CD14-positive monocyte (primary cell): ENCODE results near the gene GPX7. TPM values are rescaled to one million over a fixed set of nuclear protein-coding genes. Genes with fewer than 3 reads are reported as not detected.

ENCODE experiments used
- DNase-seq, 3 donors: peaks; one replicate each; pipeline ENCODE4 v3.0.0-alpha.2; 2011 to 2022
- H2AFZ ChIP-seq: 2 replicates; pipeline ENCODE4 v1.6.0; 2012; ENCODE audit warnings: mild to moderate bottlenecking, low read depth, low read length, inconsistent platforms; ENCODE audit not compliant: insufficient read depth, poor library complexity, severe bottlenecking
- H3K27ac ChIP-seq, 2 donors: 1 replicate in 1 of 2; 2 replicates in 1 of 2; pipeline ENCODE4 v1.5.1; 2012 to 2013; ENCODE audit warnings: low read length in 2 of 2, control low read depth in 1 of 2, inconsistent platforms in 1 of 2, low read depth in 1 of 2, mild to moderate bottlenecking in 1 of 2
- H3K27me3 ChIP-seq, 2 donors: one replicate each; pipeline versions ENCODE4 v1.6.0 to v1.6.1; 2011 to 2013; ENCODE audit warnings: low read length in 2 of 2; ENCODE audit not compliant: control insufficient read depth in 2 of 2, insufficient read depth in 2 of 2
- H3K36me3 ChIP-seq, 2 donors: replicated peaks in 1 of 2; 1 replicate in 1 of 2; 2 replicates in 1 of 2; pipeline versions ENCODE4 v1.5.1 to v1.6.1; 2012 to 2013; ENCODE audit warnings: low read length in 2 of 2, control low read depth in 1 of 2, inconsistent platforms in 1 of 2, mild to moderate bottlenecking in 1 of 2; ENCODE audit not compliant: insufficient read depth in 2 of 2, control insufficient read depth in 1 of 2
- H3K4me1 ChIP-seq, 2 donors: 1 replicate in 1 of 2; 2 replicates in 1 of 2; pipeline versions ENCODE4 v1.5.1 to v1.6.1; 2012 to 2013; ENCODE audit warnings: low read length in 2 of 2, control low read depth in 1 of 2, inconsistent platforms in 1 of 2, mild to moderate bottlenecking in 1 of 2, moderate library complexity in 1 of 2; ENCODE audit not compliant: insufficient read depth in 2 of 2, control insufficient read depth in 1 of 2
- H3K4me2 ChIP-seq: replicated peaks from 2 replicates; pipeline ENCODE3; 2012; ENCODE audit warnings: low read length, moderate library complexity, mild to moderate bottlenecking; ENCODE audit not compliant: poor library complexity, severe bottlenecking; ENCODE audit errors: extremely low read depth
- H3K4me3 ChIP-seq, 3 experiments: fragments of 200-600 bp in 1 of 3; sonication (generic) in 1 of 3; replicated peaks in 1 of 3; 1 replicate in 2 of 3; 2 replicates in 1 of 3; pipeline ENCODE4 v1.5.1; 2011 to 2013; ENCODE audit warnings: low read length in 3 of 3, mild to moderate bottlenecking in 3 of 3, control low read depth in 2 of 3, low read depth in 2 of 3, inconsistent platforms in 1 of 3, moderate library complexity in 1 of 3
- H3K79me2 ChIP-seq: 2 replicates; pipeline ENCODE4 v1.6.0; 2012; ENCODE audit warnings: mild to moderate bottlenecking, control low read depth, inconsistent platforms, low read length, moderate library complexity; ENCODE audit not compliant: insufficient read depth
- H3K9ac ChIP-seq: 2 replicates; pipeline ENCODE4 v1.6.0; 2017; ENCODE audit warnings: low read length, mild to moderate bottlenecking; ENCODE audit not compliant: insufficient read depth, poor library complexity, severe bottlenecking
- H3K9me3 ChIP-seq, 2 donors: replicated peaks in 1 of 2; 1 replicate in 1 of 2; 2 replicates in 1 of 2; pipeline versions ENCODE4 v1.5.1 to v1.6.1; 2012 to 2013; ENCODE audit warnings: low read length in 2 of 2, control low read depth in 1 of 2; ENCODE audit not compliant: control insufficient read depth in 1 of 2, insufficient read depth in 1 of 2
- H4K20me1 ChIP-seq: 2 replicates; pipeline ENCODE4 v1.6.0; 2012; ENCODE audit warnings: mild to moderate bottlenecking, low read length, control low read depth, moderate library complexity; ENCODE audit not compliant: insufficient read depth
- H3K27ac Mint-ChIP-seq, 7 donors: one replicate each; pipeline ENCODE4 v1.8.0; 2020; ENCODE audit warnings: mild to moderate bottlenecking in 7 of 7, mixed read lengths in 7 of 7, moderate library complexity in 6 of 7, inconsistent platforms in 2 of 7
- H3K27me3 Mint-ChIP-seq, 3 donors: one replicate each; pipeline ENCODE4 v1.8.0; 2021 to 2022; ENCODE audit warnings: low read depth in 3 of 3, mild to moderate bottlenecking in 3 of 3, mixed read lengths in 3 of 3, moderate library complexity in 3 of 3, inconsistent platforms in 1 of 3
- H3K36me3 Mint-ChIP-seq, 2 donors: one replicate each; pipeline ENCODE4 v1.8.0; 2020; ENCODE audit warnings: mixed read lengths in 2 of 2, inconsistent platforms in 1 of 2, mild to moderate bottlenecking in 1 of 2
- H3K4me1 Mint-ChIP-seq: one replicate; pipeline ENCODE4 v1.8.0; 2020; ENCODE audit warnings: mild to moderate bottlenecking, mixed read lengths
- H3K4me3 Mint-ChIP-seq, 2 donors: one replicate each; pipeline ENCODE4 v1.8.0; 2020; ENCODE audit warnings: mild to moderate bottlenecking in 2 of 2, mixed read lengths in 2 of 2, moderate library complexity in 1 of 2
- H3K9me3 Mint-ChIP-seq, 7 donors: one replicate each; pipeline ENCODE4 v1.8.0; 2020 to 2022; ENCODE audit warnings: mixed read lengths in 7 of 7, mild to moderate bottlenecking in 6 of 7, moderate library complexity in 6 of 7, inconsistent platforms in 2 of 7
- WGBS: methylation state at CpG from one replicate; pipeline ENCODE4 v1.1.5; 2013; ENCODE audit warnings: missing lambda C conversion rate; ENCODE audit not compliant: insufficient coverage; 5-methylcytosine and 5-hydroxymethylcytosine counted together
- intact Hi-C, 2 donors: fragments of 100-400 bp; cut with micrococcal nuclease; formaldehyde crosslinking; loops; one replicate each; pipeline versions ENCODE4 v1.15.0 to v1.15.1; 2023
- polyA plus RNA-seq, 3 donors: library from polyadenylated mRNA; depleted of rRNA in 1 of 3; unstranded in 2 of 3; stranded (reverse) in 1 of 3; fragments of 300-500 nt in 2 of 3; fragments of >200 nt in 1 of 3; fragmentation: Illumina TruSeq in 2 of 3; gene quantifications; 1 replicate in 2 of 3; 2 replicates in 1 of 3; pipeline ENCODE4 v1.2.3, GENCODE V29; 2012 to 2021
- TF ChIP-seq, protein P1 (sequence below): fragments of 200-600 bp; IDR thresholded peaks from one replicate; pipeline ENCODE4 v1.8.0; 2022; ENCODE audit warnings: antibody characterized with exemption, mild to moderate bottlenecking

GPX7 gene
- polyA plus RNA-seq, 3 donors, result 1.7 to 3.3 (median 2.9) TPM

DNA sequence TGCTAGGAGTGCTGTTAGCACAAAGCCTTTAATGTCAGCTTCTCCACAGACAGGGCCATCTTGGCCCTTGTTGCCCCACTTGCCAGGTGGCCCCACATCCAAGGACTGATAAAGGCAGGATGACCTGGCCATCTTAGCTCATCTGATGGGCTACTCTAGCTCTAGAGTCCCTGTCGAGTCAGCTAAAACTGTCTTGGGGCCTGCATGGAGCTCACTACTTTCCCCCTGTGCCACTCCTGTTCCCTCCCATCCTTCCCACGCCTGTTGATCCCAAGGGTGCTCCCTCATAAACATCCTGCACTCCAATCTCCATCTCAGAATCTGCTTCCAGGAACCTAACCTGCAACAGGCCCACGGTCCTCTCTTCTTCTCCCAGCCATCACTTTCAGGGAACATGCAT lies 652 bp upstream of the GPX7 start:
- TF ChIP-seq, protein P1, sequence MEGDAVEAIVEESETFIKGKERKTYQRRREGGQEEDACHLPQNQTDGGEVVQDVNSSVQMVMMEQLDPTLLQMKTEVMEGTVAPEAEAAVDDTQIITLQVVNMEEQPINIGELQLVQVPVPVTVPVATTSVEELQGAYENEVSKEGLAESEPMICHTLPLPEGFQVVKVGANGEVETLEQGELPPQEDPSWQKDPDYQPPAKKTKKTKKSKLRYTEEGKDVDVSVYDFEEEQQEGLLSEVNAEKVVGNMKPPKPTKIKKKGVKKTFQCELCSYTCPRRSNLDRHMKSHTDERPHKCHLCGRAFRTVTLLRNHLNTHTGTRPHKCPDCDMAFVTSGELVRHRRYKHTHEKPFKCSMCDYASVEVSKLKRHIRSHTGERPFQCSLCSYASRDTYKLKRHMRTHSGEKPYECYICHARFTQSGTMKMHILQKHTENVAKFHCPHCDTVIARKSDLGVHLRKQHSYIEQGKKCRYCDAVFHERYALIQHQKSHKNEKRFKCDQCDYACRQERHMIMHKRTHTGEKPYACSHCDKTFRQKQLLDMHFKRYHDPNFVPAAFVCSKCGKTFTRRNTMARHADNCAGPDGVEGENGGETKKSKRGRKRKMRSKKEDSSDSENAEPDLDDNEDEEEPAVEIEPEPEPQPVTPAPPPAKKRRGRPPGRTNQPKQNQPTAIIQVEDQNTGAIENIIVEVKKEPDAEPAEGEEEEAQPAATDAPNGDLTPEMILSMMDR, result no peak
- intact Hi-C loops, result no loop called here
- Mint-ChIP-seq H3K9me3 (peaks cover 0 to 6% (median 4%) of the 10 kb centered on the region in 7 donors), H3K4me3 (peak overlapping the region; percentile 76 to 89), H3K27ac (peak overlapping the region in 2 of 7 donors; percentile 8 to 73), H3K36me3 (peaks cover under 1 to 8% of the 10 kb centered on the region in 2 donors), H3K27me3 (peaks cover 13 to 22% (median 20%) of the 10 kb centered on the region in 3 donors), H3K4me1 (peaks cover 26% of the 10 kb centered on the region)
- Histone ChIP-seq H3K9me3 (no peaks in the 10 kb centered on the region), H3K9ac (peak overlapping the region; percentile 67), H4K20me1 (no peaks in the 10 kb centered on the region), H3K4me1 (peaks cover 20 to 27% of the 10 kb centered on the region in 2 donors), H3K27me3 (peaks cover 0 to 10% of the 10 kb centered on the region in 2 donors), H3K27ac (no peak overlapping the region), H3K79me2 (peaks cover 3% of the 10 kb centered on the region), H3K4me2 (peak overlapping the region; percentile 87), H3K36me3 (no peaks in the 10 kb centered on the region), H3K4me3 (peak overlapping the region in 1 of 3 experiments; percentile 76), H2AFZ (peak overlapping the region; percentile 90)
- no peak for DNase-seq
- 89% methylated on average over 3 of the region's 3 CpGs for WGBS

- Mint-ChIP-seq H3K4me3 (peak overlapping the region; percentile 80 to 89), H3K27me3 (peaks cover 13 to 22% (median 20%) of the 10 kb centered on the region in 3 donors), H3K36me3 (peaks cover 15 to 19% of the 10 kb centered on the region in 2 donors), H3K9me3 (peaks cover 0 to 6% (median 4%) of the 10 kb centered on the region in 7 donors), H3K4me1 (peaks cover 26% of the 10 kb centered on the region), H3K27ac (peak overlapping the region in 1 of 7 donors; percentile 65)
- H2AFZ ChIP-seq, result peak overlapping the region; percentile 90
- peaks cover 0 to 1% of the 10 kb centered on the region in 2 donors for H3K36me3 ChIP-seq
- H3K9ac ChIP-seq, result peak overlapping the region; percentile 67
- H3K4me1 ChIP-seq, result peaks cover 20 to 27% of the 10 kb centered on the region in 2 donors
- peak overlapping the region; percentile 18 to 76 (median 41) for H3K4me3 ChIP-seq
- 63% methylated on average over 14 of the region's 21 CpGs for WGBS
- intact Hi-C loops, result no loop called here
- H3K4me2 ChIP-seq, result peak overlapping the region; percentile 87
- no peak overlapping the region for H3K27ac ChIP-seq
- H3K79me2 ChIP-seq, result peaks cover 3% of the 10 kb centered on the region
- no peak for DNase-seq
- peaks cover 0 to 10% of the 10 kb centered on the region in 2 donors for H3K27me3 ChIP-seq
- no peaks in the 10 kb centered on the region for H4K20me1 ChIP-seq
- H3K9me3 ChIP-seq, result no peaks in the 10 kb centered on the region
- TF ChIP-seq, protein P1, result no peak
Measured at GRCh38 chr1:52602856-52603600, 857 bp downstream of the GPX7 start.
